Right ventricle myocardium superior (tissue), 1 donor: Measurements from ENCODE around the gene ULBP1. TPM values are rescaled to one million over a fixed set of nuclear protein-coding genes. Genes with fewer than 3 reads are reported as not detected.
"Not testable (repeated sequence)": the region's sequence is repeated elsewhere in the genome, so short reads cannot be mapped to it uniquely, and the experiment has no call there.

Source experiments
- ATAC-seq: fragments of 200-7000 bp; cut with Tn5 transposase; one replicate; pipeline ENCODE4 v1.9.1; 2020; ENCODE audit warnings: mild to moderate bottlenecking; ENCODE audit not compliant: poor library complexity
- DNase-seq: peaks from one replicate; pipeline ENCODE4 v3.0.0-alpha.2; 2020
- intact Hi-C: fragments of 100-400 bp; cut with DNase I; formaldehyde crosslinking; loops from one replicate; pipeline ENCODE4 v1.11.2; 2022
- total RNA-seq: library from RNA; stranded (reverse); fragmentation: NEBNext Ultra II Directional; extraction: Animal tissue kit (Norgen Biotek cat#: 25700); gene quantifications from one replicate; pipeline ENCODE4 v1.2.1, GENCODE V29; 2021
- donor health status: DM: no; HTN: yes; CAD: no; lungs with severe emphysema.

The ULBP1 gene
- total RNA-seq, 1 donor from 2014 or later: 0.13 TPM

- peak; percentile 44 for DNase-seq
- ATAC-seq: peak; percentile 5
- intact Hi-C loops: no loop called here
Measured at GRCh38 chr6:149964308-149965193, 808 bp downstream of the ULBP1 start.

GRCh38 chr6:149965194-149966020 is 1.7 kb downstream of the ULBP1 start:
- ATAC-seq (no peak), DNase-seq (no peak)
- intact Hi-C loops: no loop called here

- intact Hi-C loops, DNase-seq, ATAC-seq: not testable (repeated sequence)
Measured at GRCh38 chr6:149966319-149966718, 2.6 kb downstream of the ULBP1 start.

DNA sequence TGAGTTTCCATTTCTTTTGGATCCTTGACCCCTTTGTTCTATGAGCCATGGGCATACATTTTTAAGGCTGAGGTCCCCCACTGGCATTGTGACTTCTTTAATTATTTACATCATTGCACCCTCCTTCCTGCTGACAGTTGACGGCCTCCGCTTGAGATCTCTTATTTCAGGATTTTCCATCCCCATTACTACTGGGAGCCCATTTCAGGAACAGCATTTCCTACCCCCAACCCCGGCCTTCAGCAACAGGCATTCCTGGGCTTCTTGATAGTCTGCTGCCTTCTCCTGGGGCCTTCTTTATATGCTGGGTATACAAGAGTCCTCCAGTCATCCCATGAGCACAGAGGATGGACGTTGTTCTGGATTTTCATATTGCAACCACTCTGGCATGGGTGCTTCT is 3.8 kb downstream of the ULBP1 start:
- DNase-seq: no peak

GRCh38 chr6:149967999-149968398 is 4.3 kb downstream of the ULBP1 start:
- not testable (repeated sequence) for DNase-seq, ATAC-seq

More for the DNA sequence above, 3.8 kb downstream of the ULBP1 start:
- intact Hi-C loops: no loop called here
- no peak for ATAC-seq

GRCh38 chr6:149968909-149969308 is 5.2 kb downstream of the ULBP1 start:
- not testable (repeated sequence) for DNase-seq, ATAC-seq

More at GRCh38 chr6:149967999-149968398, 4.3 kb downstream of the ULBP1 start:
- intact Hi-C loops: not testable (repeated sequence)

GRCh38 chr6:149969635-149970034 is 5.9 kb downstream of the ULBP1 start:
- DNase-seq (no peak), ATAC-seq (no peak)
- intact Hi-C loops: no loop called here

More at GRCh38 chr6:149968909-149969308, 5.2 kb downstream of the ULBP1 start:
- intact Hi-C loops: not testable (repeated sequence)

DNA sequence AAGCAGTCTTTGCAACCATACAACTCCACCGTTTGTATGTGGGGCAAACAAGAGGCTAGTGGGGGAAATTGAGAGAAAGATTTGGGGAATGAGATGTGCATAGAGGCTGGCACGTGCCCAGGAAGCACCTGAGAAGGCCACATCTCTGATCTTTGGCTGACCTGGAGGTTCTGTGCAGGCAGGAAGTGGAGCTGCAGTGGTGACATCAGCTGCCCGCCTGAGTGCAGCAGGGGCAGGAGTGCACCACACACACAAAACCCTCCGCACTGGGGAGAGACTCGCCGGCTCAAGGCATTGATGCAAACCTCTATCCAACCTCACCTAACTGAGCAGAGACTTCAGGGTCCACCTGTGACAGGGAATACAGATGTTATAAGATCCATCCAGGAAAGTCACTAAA is 10.7 kb downstream of the ULBP1 start:
- not testable (repeated sequence) for DNase-seq

GRCh38 chr6:149974825-149975224 is 11.1 kb downstream of the ULBP1 start:
- ATAC-seq (no peak), DNase-seq (no peak)
- intact Hi-C loops: no loop called here

More for the DNA sequence above, 10.7 kb downstream of the ULBP1 start:
- ATAC-seq, intact Hi-C loops: not testable (repeated sequence)

DNA sequence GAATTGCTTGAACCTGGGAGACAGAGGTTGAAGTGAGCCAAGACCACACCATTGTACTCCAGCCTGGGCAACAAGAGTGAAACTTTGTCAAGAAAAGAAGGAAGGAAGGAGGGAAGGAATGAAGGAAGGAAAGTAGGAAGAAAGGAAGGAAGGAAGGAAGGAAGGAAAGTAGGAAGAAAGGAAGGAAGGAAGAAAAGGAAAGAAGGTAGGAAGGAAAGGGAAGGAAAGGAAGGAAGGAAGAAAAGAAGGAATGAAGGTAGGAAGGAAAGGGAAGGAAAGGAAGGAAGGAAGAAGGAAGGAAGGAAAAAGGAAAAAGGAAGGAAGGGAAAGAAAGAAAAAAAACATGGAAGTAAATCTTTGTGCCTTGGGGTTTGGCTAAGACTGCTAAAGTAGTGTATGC is 11.7 kb downstream of the ULBP1 start:
- DNase-seq: no peak
- intact Hi-C loops: no loop called here
- ATAC-seq: no peak

DNA sequence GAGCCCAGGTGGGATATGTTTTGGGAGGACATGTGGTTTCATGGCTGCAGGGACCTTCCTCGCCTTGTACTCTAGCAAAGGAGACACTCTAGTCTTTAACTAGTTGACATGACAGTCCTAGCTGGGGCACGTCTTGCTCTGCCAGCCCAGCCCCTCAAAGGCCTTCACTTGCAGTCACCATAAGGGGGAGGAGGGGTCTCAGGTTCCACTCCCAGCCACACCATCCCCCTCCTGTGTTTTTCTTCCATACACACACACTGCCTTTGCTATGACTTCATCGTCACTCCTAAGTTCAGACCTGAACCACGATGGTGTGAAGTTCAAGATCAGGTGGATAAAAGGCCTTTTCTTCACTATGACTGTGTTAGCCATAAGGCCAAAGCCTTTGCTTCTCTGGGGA is 13.5 kb downstream of the ULBP1 start:
- ATAC-seq: no peak
- intact Hi-C loops: no loop called here
- no peak for DNase-seq

DNA sequence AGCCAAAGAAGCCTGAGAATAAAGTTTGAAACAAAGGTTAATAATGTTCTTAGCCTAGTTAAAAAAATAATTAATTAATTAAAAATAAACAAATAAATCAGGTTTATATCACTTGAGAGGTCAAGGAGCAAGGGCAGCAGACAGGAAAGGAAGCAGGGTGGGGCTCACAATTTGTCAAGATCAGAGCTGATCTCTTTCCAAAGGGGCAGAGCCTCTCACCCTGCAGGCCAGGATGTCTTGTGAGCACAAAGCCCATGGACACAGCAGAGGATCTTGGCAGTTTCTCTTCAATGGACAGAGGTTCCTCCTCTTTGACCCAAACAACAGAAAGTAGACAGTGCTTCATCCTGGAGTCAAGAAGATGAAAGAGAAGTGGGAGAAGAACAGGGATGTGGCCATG is 14.9 kb downstream of the ULBP1 start:
- ATAC-seq: no peak

GRCh38 chr6:149979293-149979692 is 15.6 kb downstream of the ULBP1 start:
- DNase-seq (no peak), ATAC-seq (no peak)
- intact Hi-C loops: no loop called here

More for the DNA sequence above, 14.9 kb downstream of the ULBP1 start:
- intact Hi-C loops: no loop called here
- no peak for DNase-seq

DNA sequence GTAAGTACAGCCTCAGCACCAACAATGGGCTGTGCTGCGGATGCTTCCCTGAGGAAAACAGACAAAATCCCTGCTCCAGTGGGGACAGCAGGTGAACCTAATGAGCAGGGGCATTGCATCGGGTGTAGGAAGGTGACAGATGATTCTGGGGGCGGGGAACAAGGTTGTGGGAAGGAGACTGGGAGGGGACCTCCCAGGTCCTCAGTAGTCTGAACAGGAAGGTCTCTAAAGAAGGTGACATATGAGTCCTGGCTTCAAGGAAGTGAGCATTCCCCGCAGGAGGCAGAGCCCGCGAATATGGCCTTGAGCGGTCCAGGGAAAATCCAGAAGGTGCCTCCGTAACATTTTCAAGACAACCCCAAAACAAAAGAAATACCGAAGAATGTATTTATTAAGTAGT is 19.4 kb downstream of the ULBP1 start:
- DNase-seq (no peak), ATAC-seq (no peak)
- intact Hi-C loops: no loop called here

DNA sequence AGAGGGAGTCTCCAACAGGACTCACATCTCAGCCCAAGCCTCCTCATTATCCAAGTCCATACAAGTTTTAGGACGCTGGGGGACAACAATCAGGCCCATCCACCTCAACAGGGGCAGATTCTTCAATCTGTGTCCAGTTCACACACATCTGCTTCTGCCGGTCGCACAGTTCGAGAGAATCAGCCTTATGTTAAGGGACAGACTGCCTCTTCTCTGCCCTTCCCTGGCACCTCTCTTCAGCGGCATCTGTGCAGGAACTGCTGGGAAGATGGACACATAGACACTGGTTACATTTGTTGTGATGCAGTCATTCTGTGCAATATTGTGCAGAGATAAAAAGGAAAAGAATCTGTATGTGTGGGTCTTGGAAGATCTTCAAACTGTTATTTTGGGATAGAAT is 21.0 kb downstream of the ULBP1 start:
- no peak for ATAC-seq

GRCh38 chr6:149985481-149985937 is 21.8 kb downstream of the ULBP1 start:
- ATAC-seq: no peak
- intact Hi-C loops: no loop called here
- no peak for DNase-seq

More for the DNA sequence above, 21.0 kb downstream of the ULBP1 start:
- intact Hi-C loops: no loop called here
- DNase-seq: no peak

- ATAC-seq (no peak), DNase-seq (no peak)
- intact Hi-C loops: no loop called here
Measured at GRCh38 chr6:149987602-149988107, 23.9 kb downstream of the ULBP1 start.

- ATAC-seq (no peak), DNase-seq (no peak)
- intact Hi-C loops: no loop called here
Measured at GRCh38 chr6:149988550-149989346, 25.0 kb downstream of the ULBP1 start.
